HG03432 (cell line): ENCODE results near the gene CHST6.
A peak's percentile ranks its signal among the peaks of the same experiment; 100 is the strongest.
"Not testable (repeated sequence)": the region's sequence is repeated elsewhere in the genome, so short reads cannot be mapped to it uniquely, and the experiment has no call there.

Experiments
- ATAC-seq: cut with Tn5 transposase; IDR thresholded peaks from one replicate; pipeline ENCODE4 v1.9.1; 2021; ENCODE audit warnings: mild to moderate bottlenecking, moderate library complexity; ENCODE audit not compliant: unreplicated experiment

Gene CHST6

GRCh38 chr16:75477680-75478473, 17.4 kb downstream of the CHST6 start:
- ATAC-seq: peak; percentile 51

- no peak for ATAC-seq
Measured at GRCh38 chr16:75476817-75477216, 18.4 kb downstream of the CHST6 start.

- no peak for ATAC-seq
Measured at GRCh38 chr16:75475420-75475847, 19.8 kb downstream of the CHST6 start.

- no peak for ATAC-seq
Measured at GRCh38 chr16:75472908-75473877, 22.0 kb downstream of the CHST6 start.

- ATAC-seq: peak; percentile 78
Measured at GRCh38 chr16:75471723-75472633, 23.3 kb downstream of the CHST6 start.

- no peak for ATAC-seq
Measured at GRCh38 chr16:75466760-75467159, 28.5 kb downstream of the CHST6 start.

GRCh38 chr16:75464122-75464918, 30.9 kb downstream of the CHST6 start, which contains the start of gene TMEM170A:
TSS of gene TMEM170A (minus strand) at chr16:75464689. CDS start at chr16:75464600, 89 bp downstream.
- peak; percentile 94 for ATAC-seq

GRCh38 chr16:75463389-75464121, 31.7 kb downstream of the CHST6 start:
- peak; percentile 24 for ATAC-seq

GRCh38 chr16:75462806-75463205, 32.4 kb downstream of the CHST6 start:
- no peak for ATAC-seq

- no peak for ATAC-seq
Measured at GRCh38 chr16:75461575-75461974, 33.7 kb downstream of the CHST6 start.

GRCh38 chr16:75460446-75460845, 34.8 kb downstream of the CHST6 start:
- no peak for ATAC-seq

- ATAC-seq: no peak
Measured at GRCh38 chr16:75459691-75460090, 35.5 kb downstream of the CHST6 start.

GRCh38 chr16:75458439-75458838, 36.8 kb downstream of the CHST6 start:
- ATAC-seq: no peak

GRCh38 chr16:75458029-75458428, 37.2 kb downstream of the CHST6 start:
- ATAC-seq: no peak

- ATAC-seq: no peak
Measured at GRCh38 chr16:75457485-75458021, 37.7 kb downstream of the CHST6 start.

- ATAC-seq: no peak
Measured at GRCh38 chr16:75456971-75457370, 38.3 kb downstream of the CHST6 start.

- ATAC-seq: not testable (repeated sequence)
Measured at GRCh38 chr16:75456486-75456885, 38.8 kb downstream of the CHST6 start.

GRCh38 chr16:75455677-75456076, 39.6 kb downstream of the CHST6 start:
- no peak for ATAC-seq
